GM10847 (cell line): ENCODE data around the gene TEAD4.

Source experiments
- POLR2A ChIP-seq: IDR thresholded peaks from 2 replicates; pipeline ENCODE4 v1.6.1; 2011; ENCODE audit not compliant: insufficient read length; ENCODE audit errors: extremely low read depth

The TEAD4 gene

GRCh38 chr12:2955888-2956287 lies 3.3 kb upstream of the TEAD4 start:
- TF ChIP-seq POLR2A = no peak

- no peak for TF ChIP-seq POLR2A
Measured at GRCh38 chr12:2957816-2958431, 1.3 kb upstream of the TEAD4 start.

GRCh38 chr12:2958432-2959191 lies 585 bp upstream of the TEAD4 start:
- TF ChIP-seq POLR2A = no peak

GRCh38 chr12:2959505-2960389 lies 550 bp downstream of the TEAD4 start:
- TF ChIP-seq POLR2A = no peak

GRCh38 chr12:2960390-2960956 lies 1.3 kb downstream of the TEAD4 start:
- no peak for TF ChIP-seq POLR2A

GRCh38 chr12:2960996-2961616 lies 1.9 kb downstream of the TEAD4 start:
- no peak for TF ChIP-seq POLR2A

GRCh38 chr12:2961705-2962104 lies 2.5 kb downstream of the TEAD4 start:
- TF ChIP-seq POLR2A = no peak

GRCh38 chr12:2963154-2963759 lies 4.1 kb downstream of the TEAD4 start:
- TF ChIP-seq POLR2A = no peak

- no peak for TF ChIP-seq POLR2A
Measured at GRCh38 chr12:2963760-2964292, 4.6 kb downstream of the TEAD4 start.

- TF ChIP-seq POLR2A = no peak
Measured at GRCh38 chr12:2967651-2968050, 8.5 kb downstream of the TEAD4 start.

GRCh38 chr12:2970744-2971143 lies 11.5 kb downstream of the TEAD4 start:
- no peak for TF ChIP-seq POLR2A

- TF ChIP-seq POLR2A = no peak
Measured at GRCh38 chr12:2973566-2973965, 14.4 kb downstream of the TEAD4 start.

- no peak for TF ChIP-seq POLR2A
Measured at GRCh38 chr12:2974560-2974971, 15.4 kb downstream of the TEAD4 start.

- TF ChIP-seq POLR2A = no peak
Measured at GRCh38 chr12:2976581-2976996, 17.4 kb downstream of the TEAD4 start.

- no peak for TF ChIP-seq POLR2A
Measured at GRCh38 chr12:2977776-2978175, 18.6 kb downstream of the TEAD4 start.

- TF ChIP-seq POLR2A = no peak
Measured at GRCh38 chr12:2979806-2980205, 20.6 kb downstream of the TEAD4 start.
